H9 (cell line): ENCODE results near the gene CERS6. TPM values are rescaled to one million over a fixed set of nuclear protein-coding genes. Genes with fewer than 3 reads are reported as not detected.

Experiments
- DNase-seq: peaks from one replicate; pipeline ENCODE4 v3.0.0-alpha.2; 2017
- H2AFZ ChIP-seq: one replicate; pipeline ENCODE4 v1.6.1; 2013; ENCODE audit warnings: mild to moderate bottlenecking, low read length, control low read depth, moderate library complexity
- H2AK5ac ChIP-seq: 2 replicates; pipeline ENCODE4 v1.6.1; 2013; ENCODE audit warnings: low read length, control low read depth, mixed read lengths; ENCODE audit not compliant: insufficient read length
- H2BK120ac ChIP-seq: one replicate; pipeline ENCODE4 v1.6.1; 2013; ENCODE audit warnings: low read depth, mild to moderate bottlenecking, low read length, control low read depth, inconsistent platforms; ENCODE audit not compliant: poor library complexity, severe bottlenecking
- H2BK12ac ChIP-seq: 2 replicates; pipeline ENCODE4 v1.6.1; 2013; ENCODE audit warnings: low read length, control low read depth, mixed read lengths, low read depth; ENCODE audit not compliant: insufficient read length
- H2BK15ac ChIP-seq: 2 replicates; pipeline ENCODE4 v1.6.1; 2013; ENCODE audit warnings: low read depth, low read length, control low read depth
- H2BK20ac ChIP-seq: one replicate; pipeline ENCODE4 v1.6.1; 2013; ENCODE audit warnings: low read depth, mild to moderate bottlenecking, low read length, control low read depth, inconsistent platforms; ENCODE audit not compliant: poor library complexity, severe bottlenecking
- H2BK5ac ChIP-seq: 2 replicates; pipeline ENCODE4 v1.6.1; 2013; ENCODE audit warnings: low read length, control low read depth, mixed read lengths; ENCODE audit not compliant: insufficient read length
- H3K14ac ChIP-seq: 2 replicates; pipeline ENCODE4 v1.6.1; 2013; ENCODE audit warnings: low read length, control low read depth; ENCODE audit not compliant: insufficient read depth
- H3K18ac ChIP-seq: 2 replicates; pipeline ENCODE4 v1.6.1; 2013; ENCODE audit warnings: low read depth, mild to moderate bottlenecking, mixed read lengths, low read length, control low read depth; ENCODE audit not compliant: insufficient read length
- H3K23ac ChIP-seq: 2 replicates; pipeline ENCODE4 v1.6.1; 2013; ENCODE audit warnings: low read length, control low read depth, mixed read lengths, low read depth; ENCODE audit not compliant: insufficient read length
- H3K23me2 ChIP-seq: 2 replicates; pipeline ENCODE4 v1.6.1; 2013; ENCODE audit warnings: low read depth, mild to moderate bottlenecking, mixed read lengths, low read length, control low read depth; ENCODE audit not compliant: insufficient read length, poor library complexity, severe bottlenecking
- H3K27ac ChIP-seq: 2 replicates; pipeline ENCODE4 v1.5.1; 2013; ENCODE audit warnings: low read length, control low read depth, mixed read lengths, low read depth; ENCODE audit not compliant: insufficient read length
- H3K27me3 ChIP-seq: 2 replicates; pipeline ENCODE4 v1.6.1; 2013; ENCODE audit warnings: low read length, control low read depth, inconsistent platforms; ENCODE audit not compliant: insufficient read depth
- H3K4ac ChIP-seq: 2 replicates; pipeline ENCODE4 v1.6.1; 2013; ENCODE audit warnings: low read depth, mild to moderate bottlenecking, control low read depth, inconsistent platforms, low read length, moderate library complexity
- H3K4me1 ChIP-seq: 2 replicates; pipeline ENCODE4 v1.6.1; 2013; ENCODE audit warnings: low read length, control low read depth, inconsistent platforms; ENCODE audit not compliant: insufficient read depth
- H3K4me2 ChIP-seq: 2 replicates; pipeline ENCODE4 v1.6.1; 2013; ENCODE audit warnings: low read length, control low read depth, mixed read lengths; ENCODE audit not compliant: insufficient read length, insufficient read depth
- H3K56ac ChIP-seq: 2 replicates; pipeline ENCODE4 v1.6.1; 2013; ENCODE audit warnings: low read depth, mild to moderate bottlenecking, mixed read lengths, low read length, control low read depth; ENCODE audit not compliant: insufficient read length
- H3K79me1 ChIP-seq: 2 replicates; pipeline ENCODE4 v1.6.1; 2013; ENCODE audit warnings: low read depth, mild to moderate bottlenecking, moderate library complexity, low read length, control low read depth, inconsistent platforms; ENCODE audit not compliant: insufficient read depth, poor library complexity, severe bottlenecking
- H3K79me2 ChIP-seq: 2 replicates; pipeline ENCODE4 v1.6.1; 2013; ENCODE audit warnings: low read length, control low read depth, inconsistent platforms; ENCODE audit not compliant: insufficient read depth
- H3K9ac ChIP-seq: 2 replicates; pipeline ENCODE4 v1.6.1; 2013; ENCODE audit warnings: low read length, control low read depth, mixed read lengths; ENCODE audit not compliant: insufficient read length; ENCODE audit errors: extremely low read depth
- H3K9me3 ChIP-seq: one replicate; pipeline ENCODE4 v1.6.1; 2013; ENCODE audit warnings: low read depth, low read length, inconsistent platforms; ENCODE audit not compliant: control insufficient read depth
- H3T11ph ChIP-seq: one replicate; pipeline ENCODE4 v1.6.1; 2013; ENCODE audit warnings: mild to moderate bottlenecking, low read length, control low read depth, inconsistent platforms
- H4K20me1 ChIP-seq: one replicate; pipeline ENCODE4 v1.6.1; 2013; ENCODE audit not compliant: control insufficient read depth, insufficient read length, insufficient read depth
- H4K5ac ChIP-seq: 2 replicates; pipeline ENCODE4 v1.6.1; 2013; ENCODE audit warnings: low read depth, mild to moderate bottlenecking, mixed read lengths, low read length, control low read depth; ENCODE audit not compliant: insufficient read length
- H4K8ac ChIP-seq: replicated peaks from 2 replicates; pipeline ENCODE4 v1.6.1; 2013; ENCODE audit warnings: low read length, control low read depth, mixed read lengths, low read depth; ENCODE audit not compliant: insufficient read length
- H4K91ac ChIP-seq: 2 replicates; pipeline ENCODE4 v1.6.1; 2013; ENCODE audit warnings: low read depth, mild to moderate bottlenecking, moderate library complexity, mixed read lengths, low read length, control low read depth; ENCODE audit not compliant: insufficient read length
- H3K27ac Mint-ChIP-seq, 3 experiments: 2 replicates in 2 of 3; 3 replicates in 1 of 3; pipeline ENCODE4 v1.8.0; 2020 to 2021; ENCODE audit warnings: mixed read lengths in 3 of 3, mild to moderate bottlenecking in 1 of 3, moderate library complexity in 1 of 3
- H3K27me3 Mint-ChIP-seq: 2 replicates; pipeline ENCODE4 v1.8.0; 2021; ENCODE audit warnings: low read depth, mild to moderate bottlenecking, moderate library complexity, mixed read lengths
- H3K36me3 Mint-ChIP-seq, 3 experiments: 2 replicates in 2 of 3; 3 replicates in 1 of 3; pipeline ENCODE4 v1.8.0; 2020 to 2021; ENCODE audit warnings: low read depth in 3 of 3, mixed read lengths in 3 of 3; ENCODE audit not compliant: insufficient read depth in 1 of 3
- H3K4me1 Mint-ChIP-seq, 2 experiments: 2 replicates each; pipeline ENCODE4 v1.8.0; 2020; ENCODE audit warnings: mixed read lengths in 2 of 2
- H3K4me3 Mint-ChIP-seq, 2 experiments: 2 replicates in 1 of 2; 3 replicates in 1 of 2; pipeline ENCODE4 v1.8.0; 2020 to 2021; ENCODE audit warnings: mild to moderate bottlenecking in 2 of 2, mixed read lengths in 2 of 2, moderate library complexity in 1 of 2
- H3K9me3 Mint-ChIP-seq, 2 experiments: 2 replicates in 1 of 2; 3 replicates in 1 of 2; pipeline ENCODE4 v1.8.0; 2020; ENCODE audit warnings: mild to moderate bottlenecking in 2 of 2, mixed read lengths in 2 of 2, moderate library complexity in 1 of 2
- WGBS: extraction: QIAGEN DNeasy Blood & Tissue Kit; methylation state at CpG from one replicate; pipeline ENCODE4 v1.1.7; 2013; ENCODE audit warnings: missing lambda C conversion rate, low lambda C conversion rate, mixed read lengths; ENCODE audit not compliant: insufficient read length; ENCODE audit errors: extremely low coverage; 5-methylcytosine and 5-hydroxymethylcytosine counted together
- total RNA-seq: library from RNA; stranded (reverse); gene quantifications from 2 replicates; pipeline ENCODE4 v1.2.1, GENCODE V29; 2021
- TF ChIP-seq, protein P1 (sequence below): fragments of 200-600 bp; sonication (generic); conservative IDR thresholded peaks from 3 replicates; pipeline ENCODE4 v1.8.0; 2021; ENCODE audit warnings: antibody characterized with exemption, mild to moderate bottlenecking

The CERS6 gene
- total RNA-seq, 1 experiment from 2014 or later: 17.7 TPM

DNA sequence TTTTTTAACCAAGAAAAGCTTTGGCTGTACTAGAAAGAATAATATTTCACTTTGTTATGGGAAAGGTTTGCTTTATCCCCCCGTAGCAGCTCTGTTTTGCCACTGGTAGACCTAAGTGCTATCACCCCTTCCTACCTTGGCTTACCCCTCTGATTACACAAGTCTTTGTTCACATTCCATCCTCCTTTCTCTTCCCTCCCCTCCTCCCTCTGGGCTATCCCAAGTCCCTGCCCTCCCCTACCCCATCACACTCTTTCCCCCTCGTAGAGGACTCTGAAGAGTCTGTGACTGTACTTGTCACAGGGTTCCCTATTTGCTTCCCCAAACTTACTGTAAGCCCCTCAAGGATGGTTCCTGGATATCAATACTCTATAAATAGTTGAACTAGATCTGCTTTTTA lies 193.5 kb downstream of the CERS6 start:
- H3K23ac ChIP-seq: no peak overlapping the region
- H3K27ac ChIP-seq: no peak overlapping the region
- no peaks in the 10 kb centered on the region for H3K9me3 ChIP-seq
- H3K56ac ChIP-seq: no peak overlapping the region
- peaks cover 12 to 16% of the 10 kb centered on the region in 2 experiments for H3K4me1 Mint-ChIP-seq
- no peak overlapping the region for H2AFZ ChIP-seq
- no peaks in the 10 kb centered on the region for H3K27me3 ChIP-seq
- no peak overlapping the region for H2AK5ac ChIP-seq
- no peaks in the 10 kb centered on the region for H3K79me1 ChIP-seq
- TF ChIP-seq, protein P1, sequence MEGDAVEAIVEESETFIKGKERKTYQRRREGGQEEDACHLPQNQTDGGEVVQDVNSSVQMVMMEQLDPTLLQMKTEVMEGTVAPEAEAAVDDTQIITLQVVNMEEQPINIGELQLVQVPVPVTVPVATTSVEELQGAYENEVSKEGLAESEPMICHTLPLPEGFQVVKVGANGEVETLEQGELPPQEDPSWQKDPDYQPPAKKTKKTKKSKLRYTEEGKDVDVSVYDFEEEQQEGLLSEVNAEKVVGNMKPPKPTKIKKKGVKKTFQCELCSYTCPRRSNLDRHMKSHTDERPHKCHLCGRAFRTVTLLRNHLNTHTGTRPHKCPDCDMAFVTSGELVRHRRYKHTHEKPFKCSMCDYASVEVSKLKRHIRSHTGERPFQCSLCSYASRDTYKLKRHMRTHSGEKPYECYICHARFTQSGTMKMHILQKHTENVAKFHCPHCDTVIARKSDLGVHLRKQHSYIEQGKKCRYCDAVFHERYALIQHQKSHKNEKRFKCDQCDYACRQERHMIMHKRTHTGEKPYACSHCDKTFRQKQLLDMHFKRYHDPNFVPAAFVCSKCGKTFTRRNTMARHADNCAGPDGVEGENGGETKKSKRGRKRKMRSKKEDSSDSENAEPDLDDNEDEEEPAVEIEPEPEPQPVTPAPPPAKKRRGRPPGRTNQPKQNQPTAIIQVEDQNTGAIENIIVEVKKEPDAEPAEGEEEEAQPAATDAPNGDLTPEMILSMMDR: no peak
- H3K23me2 ChIP-seq: no peaks in the 10 kb centered on the region
- H4K20me1 ChIP-seq: no peaks in the 10 kb centered on the region
- H2BK120ac ChIP-seq: no peak overlapping the region
- no peak overlapping the region for H2BK5ac ChIP-seq
- no peaks in the 10 kb centered on the region for H3K27me3 Mint-ChIP-seq
- DNase-seq: no peak
- H3K4ac ChIP-seq: no peak overlapping the region
- H2BK15ac ChIP-seq: no peak overlapping the region
- H3K79me2 ChIP-seq: no peaks in the 10 kb centered on the region; the same call in 1 of the 2 replicates
- H3K9ac ChIP-seq: no peak overlapping the region
- no peak overlapping the region for H3K4me2 ChIP-seq
- H3K9me3 Mint-ChIP-seq: no peaks in the 10 kb centered on the region; a peak in 1 of 5 replicates
- H3K4me3 Mint-ChIP-seq: no peak overlapping the region; a peak in 1 of 5 replicates
- no peak overlapping the region for H3K14ac ChIP-seq
- H4K5ac ChIP-seq: no peak overlapping the region
- no peak overlapping the region for H4K8ac ChIP-seq
- H4K91ac ChIP-seq: no peak overlapping the region
- no peak overlapping the region for H2BK20ac ChIP-seq
- H3K18ac ChIP-seq: no peak overlapping the region
- peaks cover 0 to 3% (median 0%) of the 10 kb centered on the region in 3 experiments; a peak in 1 of 7 replicates for H3K36me3 Mint-ChIP-seq
- H3T11ph ChIP-seq: no peak overlapping the region
- H2BK12ac ChIP-seq: no peak overlapping the region
- H3K27ac Mint-ChIP-seq: peak overlapping the region in 2 of 3 experiments; percentile 6 to 63; a peak in 1 of 7 replicates
- no peaks in the 10 kb centered on the region; the same call in 1 of the 2 replicates for H3K4me1 ChIP-seq
- WGBS: no CpG with 5 or more reads among the region's 2 CpGs
